ENCODE results near the gene SLC22A31.
A peak's percentile ranks its signal among the peaks of the same experiment; 100 is the strongest.
"Not testable (repeated sequence)": the region's sequence is repeated elsewhere in the genome, so short reads cannot be mapped to it uniquely, and the experiment has no call there.

SLC22A31 gene

DNA sequence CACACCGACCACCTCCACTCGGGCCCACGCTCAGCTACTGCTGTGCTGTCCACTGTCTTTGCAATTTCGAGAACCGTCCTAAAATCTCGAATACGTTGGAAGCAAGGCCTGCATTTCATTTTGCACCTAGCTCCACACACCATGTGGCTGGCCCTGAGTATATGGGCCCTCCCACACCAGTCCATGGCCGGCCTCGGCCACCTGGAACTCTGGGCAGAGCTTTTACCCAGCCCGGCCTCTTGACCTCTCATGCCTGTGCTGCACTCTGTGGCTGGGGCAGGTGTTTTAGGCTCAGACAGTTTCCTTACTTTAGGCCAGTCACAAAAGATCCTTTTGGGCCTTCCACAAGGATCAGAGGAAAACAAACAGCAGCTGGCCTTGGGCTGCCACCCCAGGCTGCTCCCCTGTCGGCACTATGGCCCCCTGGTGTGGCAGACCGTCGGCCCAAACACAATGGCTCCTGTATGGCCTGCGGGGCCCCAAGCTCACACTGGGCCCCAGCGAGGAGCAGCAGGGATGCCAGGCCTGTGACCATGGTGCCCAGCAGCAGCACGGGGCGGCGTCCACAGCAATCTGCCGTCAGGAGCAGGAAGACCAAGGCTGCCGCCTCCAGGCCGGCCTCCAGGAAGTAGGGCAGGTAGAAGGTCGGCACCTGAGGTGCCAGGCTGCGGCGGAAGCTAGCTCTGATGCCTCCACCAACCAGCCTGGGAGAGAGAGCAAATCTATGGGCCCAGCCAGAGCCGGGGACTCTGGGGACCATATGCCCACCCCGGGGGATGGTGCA lies 2.5 kb downstream of the SLC22A31 start:
- TF ChIP-seq EZH2 (IDR thresholded peaks at IDR 0.05), result no peak
- no peak for TF ChIP-seq FOXP2 (optimal IDR thresholded peaks at IDR 0.05; ENCODE audit: control extremely low read depth, extremely low read length, insufficient read depth)
- TF ChIP-seq POLR2AphosphoS5 (IDR thresholded peaks at IDR 0.05; ENCODE audit: borderline replicate concordance, low read depth, low read length), result no peak
- H3K36me3 ChIP-seq (ENCODE audit: insufficient read depth, low read length), result no peaks in the 10 kb centered on the region
- H3K9me3 ChIP-seq (ENCODE audit: low read depth, low read length), result no peaks in the 10 kb centered on the region
- H3K4me3 ChIP-seq, result no peak overlapping the region
- no peak for DNase-seq (ENCODE audit: low read depth, low spot score)
- no peak overlapping the region for H3K9ac ChIP-seq (ENCODE audit: insufficient read length)
- no peak overlapping the region for H3K27ac ChIP-seq

DNA sequence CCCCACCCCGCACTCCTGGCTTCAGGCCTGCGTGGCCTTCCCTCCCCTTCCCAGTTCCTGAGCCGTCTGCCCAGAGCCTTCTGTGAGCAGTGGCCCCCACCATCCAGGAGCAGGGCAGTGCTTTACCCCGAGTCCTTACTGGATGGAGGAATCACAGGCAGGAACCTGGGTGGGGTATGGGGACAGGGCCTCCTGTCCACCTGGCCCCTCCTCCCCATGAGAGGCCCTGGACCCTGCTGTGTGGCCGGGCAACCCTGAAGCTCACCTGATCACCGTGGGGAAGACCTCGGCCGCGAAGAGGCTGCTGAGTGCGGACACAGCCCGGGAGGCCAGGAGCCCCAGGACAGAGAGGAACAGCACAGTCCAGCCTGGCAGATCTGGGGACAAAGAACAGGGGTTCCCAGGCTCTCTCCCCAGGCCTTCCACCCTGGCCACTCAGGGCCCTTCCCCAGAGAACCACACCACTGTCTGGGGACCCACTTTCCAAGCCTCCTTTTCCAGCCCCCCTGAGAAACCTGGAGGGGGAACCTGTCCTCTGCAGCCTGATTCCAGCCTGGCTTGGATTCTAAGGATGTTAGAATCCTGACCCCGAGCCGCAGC lies 3.2 kb downstream of the SLC22A31 start:
- Histone ChIP-seq H3K27ac (no peak overlapping the region), H3K4me3 (no peak overlapping the region), H3K36me3 (ENCODE audit: insufficient read depth, low read length) (no peaks in the 10 kb centered on the region), H3K9ac (ENCODE audit: insufficient read length) (no peak overlapping the region), H3K9me3 (ENCODE audit: low read depth, low read length) (no peaks in the 10 kb centered on the region)
- no peak for DNase-seq (ENCODE audit: low read depth, low spot score)
- no peak for TF ChIP-seq POLR2AphosphoS5 (IDR thresholded peaks at IDR 0.05; ENCODE audit: borderline replicate concordance, low read depth, low read length)
- no peak for TF ChIP-seq FOXP2 (optimal IDR thresholded peaks at IDR 0.05; ENCODE audit: control extremely low read depth, extremely low read length, insufficient read depth)
- no peak for TF ChIP-seq EZH2 (IDR thresholded peaks at IDR 0.05)

DNA sequence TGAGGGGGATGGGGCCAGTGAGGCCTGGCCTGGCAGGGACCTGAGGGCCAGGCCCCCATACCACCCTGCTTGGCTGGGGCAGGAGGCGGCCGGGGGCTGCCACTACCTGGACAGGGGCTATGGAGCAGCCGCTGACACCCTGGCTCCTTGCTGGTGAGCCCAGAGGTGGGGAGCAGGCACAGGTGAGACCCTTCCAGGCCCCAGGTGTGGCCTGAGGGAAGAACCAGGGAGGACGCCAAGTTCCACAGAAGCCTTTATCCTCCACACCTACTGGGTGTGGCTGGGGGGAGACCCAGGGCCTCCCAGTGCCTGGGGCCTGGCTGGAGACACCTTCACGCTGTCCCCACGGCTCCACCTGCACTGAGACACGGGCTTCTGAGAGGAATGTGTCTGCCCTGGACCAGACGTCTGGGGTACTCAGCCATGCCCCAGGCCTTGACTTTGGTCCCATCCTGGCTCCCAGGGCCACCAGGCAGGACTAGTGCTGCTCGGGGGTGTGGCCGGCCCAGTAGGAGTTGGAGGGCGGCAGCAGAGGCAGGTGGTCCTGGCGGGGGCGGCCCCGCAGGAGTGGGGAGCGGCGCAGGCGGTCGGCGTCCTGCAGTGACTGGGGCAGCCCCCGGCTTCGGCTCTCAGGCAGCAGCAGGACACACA lies 4.7 kb downstream of the SLC22A31 start:
- H3K9ac ChIP-seq (ENCODE audit: insufficient read length), result no peak overlapping the region
- TF ChIP-seq FOXP2 (optimal IDR thresholded peaks at IDR 0.05; ENCODE audit: control extremely low read depth, extremely low read length, insufficient read depth), result no peak
- TF ChIP-seq EZH2 (IDR thresholded peaks at IDR 0.05), result no peak
- TF ChIP-seq POLR2AphosphoS5 (IDR thresholded peaks at IDR 0.05; ENCODE audit: borderline replicate concordance, low read depth, low read length), result no peak
- H3K36me3 ChIP-seq (ENCODE audit: insufficient read depth, low read length), result no peaks in the 10 kb centered on the region
- H3K27ac ChIP-seq, result no peak overlapping the region
- no peaks in the 10 kb centered on the region for H3K9me3 ChIP-seq (ENCODE audit: low read depth, low read length)
- DNase-seq (ENCODE audit: low read depth, low spot score), result no peak
- no peak overlapping the region for H3K4me3 ChIP-seq

DNA sequence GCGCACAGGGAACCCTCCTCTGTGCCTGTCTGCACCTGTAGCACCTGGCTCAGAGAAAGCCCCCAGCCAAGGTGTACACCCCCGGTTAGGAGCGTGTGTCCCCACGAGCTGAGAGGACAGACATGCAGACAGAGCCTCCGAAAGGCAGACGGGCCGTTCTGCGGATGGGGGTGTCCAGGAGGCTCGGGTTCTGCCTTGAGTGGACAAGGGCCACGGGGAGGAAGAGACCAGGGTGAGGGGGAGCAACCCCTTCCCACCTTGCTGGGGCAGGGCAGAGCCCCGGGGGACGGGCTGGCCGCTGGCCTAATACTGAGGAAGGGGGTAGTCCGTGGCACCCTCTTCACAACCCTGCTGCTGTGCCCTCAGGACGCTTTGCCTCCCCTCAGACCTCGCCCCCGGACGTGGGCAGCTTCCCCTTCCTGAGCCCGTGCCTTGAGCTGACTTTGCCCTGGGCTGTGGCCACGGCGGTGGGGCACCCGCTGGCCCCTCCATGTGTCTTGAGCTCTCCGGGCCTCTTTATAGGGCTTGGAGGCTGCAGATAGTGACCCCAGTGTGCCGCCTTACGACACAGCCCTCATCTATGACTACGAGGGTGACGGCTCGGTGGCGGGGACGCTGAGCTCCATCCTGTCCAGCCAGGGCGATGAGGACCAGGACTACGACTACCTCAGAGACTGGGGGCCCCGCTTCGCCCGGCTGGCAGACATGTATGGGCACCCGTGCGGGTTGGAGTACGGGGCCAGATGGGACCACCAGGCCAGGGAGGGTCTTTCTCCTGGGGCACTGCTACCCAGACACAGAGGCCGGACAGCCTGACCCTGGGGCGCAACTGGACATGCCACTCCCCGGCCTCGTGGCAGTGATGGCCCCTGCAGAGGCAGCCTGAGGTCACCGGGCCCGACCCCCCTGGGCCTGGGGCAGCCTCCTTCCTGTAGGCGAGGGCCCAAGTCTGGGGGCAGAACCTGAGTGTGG lies 5.7 kb downstream of the SLC22A31 start:
- Histone ChIP-seq H3K4me3 (no peak overlapping the region), H3K27ac (no peak overlapping the region), H3K36me3 (ENCODE audit: insufficient read depth, low read length) (no peaks in the 10 kb centered on the region), H3K9me3 (ENCODE audit: low read depth, low read length) (no peaks in the 10 kb centered on the region), H3K9ac (ENCODE audit: insufficient read length) (no peak overlapping the region)
- TF ChIP-seq POLR2AphosphoS5 (IDR thresholded peaks at IDR 0.05; ENCODE audit: borderline replicate concordance, low read depth, low read length) (no peak), EZH2 (IDR thresholded peaks at IDR 0.05) (no peak), FOXP2 (optimal IDR thresholded peaks at IDR 0.05; ENCODE audit: control extremely low read depth, extremely low read length, insufficient read depth) (no peak)
- no peak for DNase-seq (ENCODE audit: low read depth, low spot score)

DNA sequence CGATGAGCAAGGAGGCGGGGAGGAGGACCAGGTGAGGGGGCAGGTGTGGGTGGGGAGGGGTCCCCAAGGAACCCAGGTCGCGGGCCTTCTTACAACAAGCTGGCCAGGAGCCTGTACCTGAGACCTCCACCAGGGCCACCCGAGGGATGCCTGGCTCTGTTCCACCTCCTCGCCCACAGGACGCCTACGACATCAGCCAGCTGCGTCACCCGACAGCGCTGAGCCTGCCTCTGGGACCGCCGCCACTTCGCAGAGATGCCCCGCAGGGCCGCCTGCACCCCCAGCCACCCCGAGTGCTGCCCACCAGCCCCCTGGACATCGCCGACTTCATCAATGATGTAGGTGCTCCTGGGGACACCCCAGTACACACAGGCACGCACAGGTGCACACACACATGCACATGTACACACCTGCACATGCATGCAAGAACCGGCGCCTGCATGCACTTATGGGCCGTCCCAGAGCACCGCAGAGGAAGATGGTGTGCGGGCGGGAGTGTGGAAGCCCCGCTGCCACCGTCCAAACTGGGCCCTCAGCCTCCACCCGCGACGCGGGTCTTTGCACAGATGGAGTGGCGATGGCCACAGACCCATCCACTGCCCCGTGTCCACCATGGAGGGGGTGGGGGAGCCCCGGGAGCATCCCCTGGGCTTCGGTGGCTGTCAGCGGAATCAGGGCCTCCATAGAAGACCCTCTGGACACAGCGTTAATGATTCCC lies 6.6 kb downstream of the SLC22A31 start:
- H3K9ac ChIP-seq (ENCODE audit: insufficient read length), result no peak overlapping the region
- no peak for TF ChIP-seq POLR2AphosphoS5 (IDR thresholded peaks at IDR 0.05; ENCODE audit: borderline replicate concordance, low read depth, low read length)
- TF ChIP-seq EZH2 (IDR thresholded peaks at IDR 0.05), result no peak
- no peak for TF ChIP-seq FOXP2 (optimal IDR thresholded peaks at IDR 0.05; ENCODE audit: control extremely low read depth, extremely low read length, insufficient read depth)
- no peak for DNase-seq (ENCODE audit: low read depth, low spot score)
- H3K9me3 ChIP-seq (ENCODE audit: low read depth, low read length), result no peaks in the 10 kb centered on the region
- no peaks in the 10 kb centered on the region for H3K36me3 ChIP-seq (ENCODE audit: insufficient read depth, low read length)
- no peak overlapping the region for H3K4me3 ChIP-seq
- no peak overlapping the region for H3K27ac ChIP-seq

DNA sequence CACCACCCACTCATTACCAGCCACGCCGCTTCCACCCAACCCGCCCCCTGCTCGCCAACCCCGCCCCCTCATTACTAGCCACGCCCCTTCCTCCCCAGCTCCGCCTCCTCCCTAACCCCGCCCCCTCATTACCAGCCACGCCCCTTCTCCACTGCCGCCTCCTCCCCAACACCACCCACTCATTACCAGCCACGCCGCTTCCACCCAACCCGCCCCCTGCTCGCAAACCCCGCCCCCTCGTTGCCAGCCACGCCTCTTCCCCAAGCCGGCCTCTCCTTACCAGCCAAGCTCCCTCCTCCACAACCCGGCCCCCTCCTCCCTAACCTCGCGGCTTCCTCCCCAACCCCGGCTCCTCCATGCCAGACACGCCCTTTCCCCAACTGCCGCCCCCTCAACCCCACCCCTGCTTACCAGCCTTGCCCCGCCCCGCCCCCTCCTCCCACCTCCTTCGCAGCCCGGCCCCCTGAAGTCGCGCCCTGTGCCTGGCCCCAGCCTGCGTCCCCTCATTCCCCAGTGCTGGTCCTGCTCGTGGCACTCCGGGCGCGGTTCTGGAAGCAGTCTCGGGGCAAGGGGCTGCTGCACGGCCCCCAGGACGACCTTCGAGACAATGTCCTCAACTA lies 7.3 kb downstream of the SLC22A31 start:
- H3K9ac ChIP-seq (ENCODE audit: insufficient read length), result no peak overlapping the region
- no peaks in the 10 kb centered on the region for H3K9me3 ChIP-seq (ENCODE audit: low read depth, low read length)
- no peak overlapping the region for H3K27ac ChIP-seq
- TF ChIP-seq POLR2AphosphoS5 (IDR thresholded peaks at IDR 0.05; ENCODE audit: borderline replicate concordance, low read depth, low read length), result no peak
- TF ChIP-seq EZH2 (IDR thresholded peaks at IDR 0.05), result no peak
- TF ChIP-seq FOXP2 (optimal IDR thresholded peaks at IDR 0.05; ENCODE audit: control extremely low read depth, extremely low read length, insufficient read depth), result no peak
- no peak for DNase-seq (ENCODE audit: low read depth, low spot score)
- H3K36me3 ChIP-seq (ENCODE audit: insufficient read depth, low read length), result no peaks in the 10 kb centered on the region
- no peak overlapping the region for H3K4me3 ChIP-seq

DNA sequence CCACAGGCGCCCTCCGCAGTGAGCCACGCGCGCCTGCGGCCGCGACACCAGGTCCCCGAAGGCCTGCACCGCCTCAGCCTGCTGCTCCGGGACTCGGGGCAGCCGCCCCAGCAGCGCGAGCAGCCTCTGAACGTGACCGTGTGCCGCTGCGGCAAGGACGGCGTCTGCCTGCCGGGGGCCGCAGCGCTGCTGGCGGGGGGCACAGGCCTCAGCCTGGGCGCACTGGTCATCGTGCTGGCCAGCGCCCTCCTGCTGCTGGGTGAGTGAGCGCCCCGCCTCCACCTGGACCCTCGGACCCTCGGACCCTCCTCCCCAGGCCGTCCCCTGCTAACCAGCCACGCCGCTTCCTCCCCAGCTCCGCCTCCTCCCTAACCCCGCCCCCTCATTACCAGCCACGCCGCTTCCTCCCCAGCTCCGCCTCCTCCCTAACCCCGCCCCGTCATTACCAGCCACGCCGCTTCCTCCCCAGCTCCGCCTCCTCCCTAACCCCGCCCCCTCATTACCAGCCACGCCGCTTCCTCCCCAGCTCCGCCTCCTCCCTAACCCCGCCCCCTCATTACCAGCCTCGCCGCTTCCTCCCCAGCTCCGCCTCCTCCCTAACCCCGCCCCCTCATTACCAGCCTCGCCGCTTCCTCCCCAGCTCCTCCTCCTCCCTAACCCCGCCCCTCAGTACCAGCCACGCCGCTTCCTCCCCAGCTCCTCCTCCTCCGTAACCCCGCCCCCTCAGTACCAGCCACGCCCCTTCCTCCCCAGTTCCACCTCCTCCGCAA lies 8.0 kb downstream of the SLC22A31 start:
- H3K9ac ChIP-seq (ENCODE audit: insufficient read length); H3K9me3 ChIP-seq (ENCODE audit: low read depth, low read length); H3K36me3 ChIP-seq (ENCODE audit: insufficient read depth, low read length); DNase-seq (ENCODE audit: low read depth, low spot score); H3K27ac ChIP-seq: not testable (repeated sequence)
- H3K4me3 ChIP-seq, result peak overlapping the region; percentile 59; the same call in 1 of the 2 replicates

All from SK-N-MC (cell line).